Endometrium (tissue), 2 donors: ENCODE measurements around the gene NFRKB.

Experiments used
- FAIRE-seq: peaks from 2 replicates; lab custom pipeline; 2012; peaks lifted over from hg19 to GRCh38; lab: Jason Lieb, UNC
- donor health status: control.
- donor health status: control.

Gene NFRKB

GRCh38 chr11:129895126-129896041 lies at the start of gene NFRKB:
Gene NFRKB, minus strand, starts transcription at chr11:129895578. Its CDS starts 2,729 bp downstream, at chr11:129892849.
- no peak for FAIRE-seq

DNA sequence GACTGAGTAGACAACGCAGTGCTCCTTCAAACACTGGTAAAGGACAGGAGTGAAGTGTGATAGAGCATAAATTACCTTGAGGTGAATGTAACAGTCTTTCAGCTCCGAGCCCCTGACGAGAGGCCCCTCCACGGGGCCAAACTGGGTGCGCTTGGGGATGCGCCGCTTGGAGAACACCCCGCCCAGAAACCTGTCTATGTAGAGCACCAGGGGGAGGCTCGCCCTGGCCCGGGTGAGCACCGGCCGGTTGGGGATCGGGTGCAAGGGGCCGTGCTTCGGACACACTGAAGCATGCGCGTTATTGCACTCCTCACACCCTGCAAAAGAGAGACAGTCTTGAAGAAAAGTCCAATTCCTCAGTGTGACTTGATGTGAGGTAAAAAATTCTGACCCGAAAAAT lies 49.3 kb upstream of the NFRKB start:
- no peak for FAIRE-seq

DNA sequence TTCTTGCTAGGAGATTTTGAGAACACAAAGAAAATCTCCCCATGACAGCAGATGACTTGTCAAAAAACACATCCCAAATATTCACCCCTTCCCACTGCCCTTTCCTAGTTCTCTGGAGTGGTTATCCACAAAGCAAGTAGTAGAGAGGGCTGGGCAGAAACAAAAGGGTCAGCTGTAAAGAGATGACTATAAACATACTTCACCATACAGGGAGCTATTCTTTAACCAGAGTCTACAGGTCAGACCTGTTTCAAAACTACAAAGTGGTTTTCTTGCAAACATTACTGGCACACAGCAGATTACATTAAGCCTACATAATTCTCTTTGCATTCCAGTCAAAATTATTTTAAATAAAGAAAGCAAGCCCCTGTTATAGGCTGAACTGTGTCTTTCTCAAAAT lies 47.7 kb upstream of the NFRKB start:
- FAIRE-seq: no peak

- FAIRE-seq: no peak
Observed at GRCh38 chr11:129939510-129939909, 44.1 kb upstream of the NFRKB start.

- no peak for FAIRE-seq
Observed at GRCh38 chr11:129938764-129939163, 43.4 kb upstream of the NFRKB start.

DNA sequence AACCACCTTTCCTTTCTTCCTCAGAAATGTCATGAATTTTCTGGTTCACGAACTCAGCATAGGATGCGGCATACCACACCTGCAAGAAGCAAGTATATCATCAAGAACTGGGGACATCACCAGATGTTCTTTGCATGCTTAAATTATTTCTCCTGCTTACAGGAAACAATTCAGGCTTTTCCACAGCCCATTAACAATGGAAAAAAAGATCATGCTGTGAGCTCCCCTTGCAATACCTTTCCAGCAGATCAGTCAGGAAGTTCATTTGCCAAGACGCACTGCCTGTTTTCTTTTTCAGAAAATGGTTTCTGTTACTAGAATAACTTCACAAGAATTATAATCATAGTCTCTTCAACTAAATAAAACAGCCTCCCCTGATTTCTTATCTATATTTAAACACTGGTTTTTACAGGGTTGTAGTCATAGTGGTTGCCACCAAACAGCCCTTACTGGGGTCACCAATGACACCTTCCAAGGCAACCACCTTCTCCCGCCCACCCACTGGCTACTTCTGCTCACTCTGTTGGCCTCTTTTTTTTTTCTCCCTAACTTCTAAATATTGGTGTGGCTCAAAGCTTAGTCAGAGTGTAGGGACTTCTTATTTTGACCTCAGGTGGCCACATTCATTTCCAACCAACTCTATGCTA lies 42.3 kb upstream of the NFRKB start:
- no peak for FAIRE-seq

- no peak for FAIRE-seq
Observed at GRCh38 chr11:129935723-129936122, 40.3 kb upstream of the NFRKB start.

DNA sequence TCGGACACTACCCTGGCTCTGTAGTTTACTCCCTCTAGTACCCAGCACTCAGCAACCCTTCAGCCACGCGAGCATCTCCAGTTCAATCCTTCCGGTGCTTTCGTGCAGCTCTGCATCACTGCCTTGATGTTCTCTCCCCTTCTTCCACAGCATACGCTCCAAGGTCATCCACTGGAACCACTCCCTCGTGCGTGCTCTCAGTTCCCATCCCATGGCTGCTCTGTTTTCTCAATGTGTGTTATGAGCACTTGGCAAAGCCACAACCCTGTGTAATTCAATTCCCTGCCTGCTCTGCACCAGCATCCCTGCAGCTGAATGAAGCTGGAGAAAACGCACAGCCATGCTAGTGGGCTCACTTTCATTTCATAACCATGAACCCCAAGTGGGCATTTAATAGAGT lies 38.5 kb upstream of the NFRKB start:
- FAIRE-seq: no peak

- no peak for FAIRE-seq
Observed at GRCh38 chr11:129933262-129933661, 37.9 kb upstream of the NFRKB start.

- no peak for FAIRE-seq
Observed at GRCh38 chr11:129932381-129933067, 37.1 kb upstream of the NFRKB start.

DNA sequence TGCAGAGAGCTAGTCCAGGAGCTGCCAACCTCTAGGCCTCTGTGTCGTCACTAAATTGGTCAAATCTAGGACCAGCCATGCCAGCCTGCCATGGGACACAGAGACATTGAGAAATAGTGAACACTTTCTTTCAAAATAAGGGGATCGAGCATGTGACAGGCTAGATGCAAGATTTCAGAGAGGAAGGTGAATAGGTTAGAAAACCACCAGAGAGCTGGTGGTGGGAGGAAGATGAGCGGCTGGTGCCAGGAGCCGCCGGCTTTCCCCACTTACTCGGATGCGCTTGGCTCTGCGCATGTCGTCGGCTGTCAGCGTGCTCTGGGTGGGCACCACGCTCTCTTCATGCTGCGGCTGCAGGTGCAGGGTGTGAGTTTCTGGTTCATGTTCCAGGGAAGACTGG lies 35.4 kb upstream of the NFRKB start:
- no peak for FAIRE-seq

DNA sequence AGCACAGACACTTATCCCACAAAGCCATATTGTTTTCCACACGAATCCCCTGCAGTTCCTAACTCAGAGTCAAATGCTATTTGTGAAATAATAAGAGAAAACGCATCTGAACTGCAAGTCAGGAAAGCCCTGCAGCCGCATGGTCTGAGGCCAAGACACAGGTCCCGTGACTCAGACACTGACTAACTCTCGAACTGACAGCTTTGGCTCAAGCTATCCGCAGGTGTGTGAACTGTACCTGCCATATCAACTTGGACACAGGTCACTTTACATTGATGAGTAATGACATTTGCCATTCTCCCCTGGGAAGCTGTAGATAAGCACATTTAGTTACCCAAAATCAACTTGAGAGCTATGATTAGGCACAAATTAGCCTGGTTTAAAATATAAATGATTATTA lies 34.9 kb upstream of the NFRKB start:
- FAIRE-seq: no peak

DNA sequence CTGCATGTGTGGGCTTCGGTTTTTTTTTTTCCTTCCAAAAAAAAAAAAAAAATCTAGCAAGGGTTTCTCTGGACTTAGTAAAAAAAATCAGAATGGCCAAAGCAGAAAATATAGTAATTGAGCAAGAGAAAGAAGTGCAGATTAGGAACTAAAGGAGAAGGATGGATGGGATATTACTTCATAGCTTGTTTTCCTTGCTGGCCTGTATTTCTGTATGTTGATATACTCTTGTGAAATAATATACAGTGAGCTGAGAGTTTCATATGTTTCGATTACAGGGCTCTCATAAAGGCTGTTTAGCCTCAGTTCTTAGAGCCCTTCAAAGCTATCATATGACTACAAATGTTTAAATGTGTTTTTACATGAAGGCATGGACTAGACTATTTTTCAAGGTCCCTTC lies 34.3 kb upstream of the NFRKB start:
- no peak for FAIRE-seq

DNA sequence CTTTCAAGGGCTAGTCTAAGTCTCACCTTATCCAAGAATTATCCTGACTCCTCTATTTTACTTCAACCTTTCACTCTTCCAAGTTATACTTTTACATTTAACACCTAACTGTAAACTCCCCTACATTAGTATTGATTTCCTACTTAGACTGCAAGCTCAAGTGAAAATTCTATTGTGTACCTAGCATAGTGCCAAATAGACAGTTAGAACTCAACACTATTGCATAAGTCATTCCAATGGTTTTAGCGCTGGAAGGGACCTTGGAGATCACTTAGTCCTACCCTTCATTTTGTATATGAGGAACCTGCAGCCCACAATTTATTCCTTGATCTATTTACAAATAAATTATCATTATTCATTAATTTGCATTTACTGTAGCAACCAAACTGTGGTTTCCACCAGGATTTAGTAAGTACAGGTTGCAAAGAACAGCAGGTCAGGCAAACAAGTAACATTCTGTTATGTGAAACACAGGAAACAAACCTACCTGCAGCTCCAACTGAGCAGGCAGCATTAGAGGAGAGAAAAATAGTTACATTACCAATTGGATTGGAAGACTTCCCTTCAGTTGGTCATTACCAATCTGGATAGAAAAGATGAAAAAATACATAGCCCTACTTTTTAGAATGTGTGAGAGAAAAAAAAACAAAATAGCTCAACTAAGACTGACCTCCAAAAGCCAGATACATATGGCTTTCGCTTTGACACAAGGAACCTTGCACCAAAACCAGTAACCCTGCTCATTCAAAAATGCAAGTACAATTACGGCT lies 33.7 kb upstream of the NFRKB start:
- no peak for FAIRE-seq

- FAIRE-seq: no peak
Observed at GRCh38 chr11:129922674-129923073, 27.3 kb upstream of the NFRKB start.

DNA sequence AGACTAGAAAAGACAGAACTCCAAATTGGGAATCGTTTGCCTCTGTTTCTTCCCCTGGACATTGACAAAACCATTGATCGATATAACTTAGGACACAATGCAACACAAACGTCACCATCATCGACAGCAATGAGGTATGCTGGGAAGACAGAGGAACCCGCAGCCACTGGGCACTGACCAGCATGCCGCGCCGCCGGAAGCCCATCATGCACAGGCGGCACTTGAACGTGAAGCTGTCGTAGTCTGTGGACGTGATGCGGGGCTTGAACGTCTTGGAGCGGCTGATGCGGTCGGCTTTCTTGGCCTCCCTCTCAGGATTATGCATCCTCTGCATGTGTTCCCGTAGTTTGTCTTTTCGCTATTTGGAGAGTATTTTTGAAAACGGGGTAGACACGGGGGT lies 23.0 kb upstream of the NFRKB start:
- FAIRE-seq: no peak

GRCh38 chr11:129917231-129917630 lies 21.9 kb upstream of the NFRKB start:
- FAIRE-seq: no peak

GRCh38 chr11:129911298-129911697 lies 15.9 kb upstream of the NFRKB start:
- FAIRE-seq: no peak

- FAIRE-seq: no peak
Observed at GRCh38 chr11:129910360-129910759, 15.0 kb upstream of the NFRKB start.

DNA sequence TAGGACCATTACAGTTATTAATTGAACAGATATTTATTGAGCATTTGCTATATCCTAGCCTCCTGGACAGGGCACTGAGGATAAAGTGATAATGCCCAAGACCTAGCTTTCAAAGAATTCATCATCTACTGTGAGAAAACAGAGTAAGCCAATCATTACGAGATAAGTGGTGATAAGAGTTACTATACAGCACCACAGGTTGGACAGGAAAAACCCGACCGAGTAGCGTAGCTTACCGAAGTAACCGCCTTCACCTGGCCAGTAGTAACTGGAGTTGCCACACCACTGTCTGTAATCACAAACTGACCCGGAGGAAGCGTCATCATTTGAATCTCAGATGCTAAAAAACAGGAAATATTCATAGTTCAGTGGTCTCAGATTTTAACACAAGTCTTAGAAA lies 10.0 kb upstream of the NFRKB start:
- FAIRE-seq: no peak

GRCh38 chr11:129896062-129896461 lies 684 bp upstream of the NFRKB start:
- FAIRE-seq: no peak
